Tibial nerve (tissue), 3 donors: ENCODE results near the gene CLDN11.

ENCODE experiments used
- POLR2A ChIP-seq, 2 donors: fragments of 450-650 bp; IDR thresholded peaks; one replicate each; pipeline ENCODE4 v1.6.1; 2017; ENCODE audit warnings: antibody characterized with exemption in 2 of 2, mild to moderate bottlenecking in 2 of 2, moderate library complexity in 2 of 2
- TF ChIP-seq, protein P1 (sequence below), 5 experiments: fragments of 200-600 bp in 3 of 5; fragments of 450-650 bp in 2 of 5; sonication (generic) in 3 of 5; IDR thresholded peaks; one replicate each; pipeline ENCODE4 v1.5.1; 2016 to 2019; ENCODE audit warnings: antibody characterized with exemption in 5 of 5, mild to moderate bottlenecking in 3 of 5, moderate library complexity in 2 of 5

DNA sequence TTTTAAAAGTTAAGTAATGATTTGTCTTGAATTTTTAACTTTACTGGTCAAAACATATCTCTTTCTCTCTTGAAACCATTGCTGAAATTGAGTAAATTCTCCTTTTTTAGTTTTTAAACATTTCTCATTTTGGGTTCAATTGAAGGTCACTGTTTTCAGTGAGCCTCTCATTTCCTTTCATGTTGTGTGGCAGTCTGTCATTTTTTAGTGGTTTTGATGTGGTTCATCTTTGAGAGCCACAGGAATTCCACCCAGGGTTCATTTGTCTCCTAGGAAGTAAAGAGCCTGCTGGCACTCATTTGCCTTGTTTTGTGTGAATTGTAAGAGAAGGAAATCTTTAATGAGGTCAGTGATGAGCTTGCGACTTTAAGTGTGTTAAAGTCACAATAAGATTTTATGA is 10.4 kb downstream of the CLDN11 start:
- TF ChIP-seq POLR2A (IDR thresholded peaks at IDR 0.05), result no peak
- TF ChIP-seq, protein P1, sequence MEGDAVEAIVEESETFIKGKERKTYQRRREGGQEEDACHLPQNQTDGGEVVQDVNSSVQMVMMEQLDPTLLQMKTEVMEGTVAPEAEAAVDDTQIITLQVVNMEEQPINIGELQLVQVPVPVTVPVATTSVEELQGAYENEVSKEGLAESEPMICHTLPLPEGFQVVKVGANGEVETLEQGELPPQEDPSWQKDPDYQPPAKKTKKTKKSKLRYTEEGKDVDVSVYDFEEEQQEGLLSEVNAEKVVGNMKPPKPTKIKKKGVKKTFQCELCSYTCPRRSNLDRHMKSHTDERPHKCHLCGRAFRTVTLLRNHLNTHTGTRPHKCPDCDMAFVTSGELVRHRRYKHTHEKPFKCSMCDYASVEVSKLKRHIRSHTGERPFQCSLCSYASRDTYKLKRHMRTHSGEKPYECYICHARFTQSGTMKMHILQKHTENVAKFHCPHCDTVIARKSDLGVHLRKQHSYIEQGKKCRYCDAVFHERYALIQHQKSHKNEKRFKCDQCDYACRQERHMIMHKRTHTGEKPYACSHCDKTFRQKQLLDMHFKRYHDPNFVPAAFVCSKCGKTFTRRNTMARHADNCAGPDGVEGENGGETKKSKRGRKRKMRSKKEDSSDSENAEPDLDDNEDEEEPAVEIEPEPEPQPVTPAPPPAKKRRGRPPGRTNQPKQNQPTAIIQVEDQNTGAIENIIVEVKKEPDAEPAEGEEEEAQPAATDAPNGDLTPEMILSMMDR (IDR thresholded peaks at IDR 0.05), result no peak
